ENCODE data around the gene PTPRE. TPM values are rescaled to one million over a fixed set of nuclear protein-coding genes. Genes with fewer than 3 reads are reported as not detected.

Gene PTPRE
- total RNA-seq, 4 donors from 2014 or later = 9.8 to 24.9 (median 22.7) TPM

DNA sequence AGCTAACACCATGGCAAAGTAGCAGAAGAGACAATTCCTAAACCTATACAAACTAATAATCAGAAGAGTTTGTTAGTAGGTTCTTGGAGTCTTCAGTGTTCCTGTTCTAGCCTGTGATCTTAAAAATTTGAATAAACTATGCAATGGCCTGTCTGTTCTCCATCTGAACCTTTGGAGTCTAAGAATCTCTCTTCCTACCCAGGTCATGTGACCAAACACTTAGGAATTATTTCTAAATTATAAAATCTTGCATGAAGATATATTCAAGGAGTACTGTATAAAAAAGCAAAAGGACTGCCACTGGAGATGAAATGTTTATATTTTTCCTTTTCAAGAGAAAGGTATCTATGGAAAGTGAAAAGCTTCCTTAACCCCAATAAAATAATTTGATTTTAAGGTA, 216.9 kb downstream of the PTPRE start:
- intact Hi-C loops (cut with DNase I) = no loop called here
- no peak overlapping the region for H3K27ac ChIP-seq
- H3K4me3 ChIP-seq = no peak overlapping the region
- peaks cover 0 to 46% (median 0%) of the 10 kb centered on the region in 4 donors for H3K27me3 ChIP-seq
- DNase-seq = no peak
- TF ChIP-seq CTCF (IDR thresholded peaks at IDR 0.05) = no peak
- TF ChIP-seq POLR2A (IDR thresholded peaks at IDR 0.05) = no peak
- no peaks in the 10 kb centered on the region for H3K9me3 ChIP-seq
- H3K4me1 ChIP-seq = peaks cover 10 to 37% (median 18%) of the 10 kb centered on the region in 3 donors
- no peaks in the 10 kb centered on the region for H3K36me3 ChIP-seq

DNA sequence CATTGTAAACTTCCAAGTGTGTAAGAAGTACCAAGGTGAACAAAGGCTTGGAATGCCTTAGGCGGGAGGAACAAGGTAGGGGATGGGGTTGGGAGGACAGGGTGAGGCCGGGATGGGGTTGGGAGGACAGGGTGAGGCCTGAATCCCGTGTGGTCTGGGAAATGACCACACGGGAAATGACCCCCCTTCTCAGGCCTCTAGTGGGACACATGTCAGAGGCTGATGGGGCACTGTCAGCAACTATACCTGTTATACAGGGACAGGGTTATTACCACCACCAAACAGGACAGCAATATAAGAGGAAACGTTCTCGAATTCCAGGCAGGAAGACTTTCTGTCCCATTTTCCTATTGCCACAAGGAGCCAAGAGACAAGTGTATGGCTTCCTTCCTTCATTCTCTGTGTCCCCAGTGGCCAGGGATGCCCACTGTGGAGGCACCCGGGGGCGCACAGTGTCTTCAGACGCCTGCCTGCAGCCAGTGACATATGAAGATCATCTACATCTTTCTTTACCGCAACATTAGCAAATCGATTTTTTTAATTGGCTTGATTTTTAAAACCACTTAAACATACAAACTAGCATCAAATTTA, 218.0 kb downstream of the PTPRE start:
- peaks cover 10 to 37% (median 18%) of the 10 kb centered on the region in 3 donors for H3K4me1 ChIP-seq
- intact Hi-C loops (cut with DNase I) = no loop called here
- H3K27ac ChIP-seq = no peak overlapping the region
- peaks cover 0 to 46% (median 0%) of the 10 kb centered on the region in 4 donors for H3K27me3 ChIP-seq
- 30 to 37% methylated on average over 10 to 11 of the region's 11 CpGs for WGBS, 2 donors
- H3K4me3 ChIP-seq = peak overlapping the region; percentile 51 to 80 (median 65)
- H3K36me3 ChIP-seq = no peaks in the 10 kb centered on the region
- DNase-seq = no peak
- H3K9me3 ChIP-seq = no peaks in the 10 kb centered on the region
- TF ChIP-seq POLR2A (IDR thresholded peaks at IDR 0.05) (no peak), CTCF (IDR thresholded peaks at IDR 0.05) (no peak)

GRCh38 chr10:128125416-128125943, 218.6 kb downstream of the PTPRE start:
- 2 to 9% methylated on average over 16 to 22 of the region's 33 CpGs for WGBS, 2 donors
- DNase-seq = no peak
- no peaks in the 10 kb centered on the region for H3K9me3 ChIP-seq
- no peaks in the 10 kb centered on the region for H3K36me3 ChIP-seq
- intact Hi-C loops (cut with DNase I) = no loop called here
- H3K27ac ChIP-seq = peak overlapping the region in 3 of 4 donors; percentile 40 to 73 (median 47)
- TF ChIP-seq CTCF (IDR thresholded peaks at IDR 0.05) (no peak), POLR2A (IDR thresholded peaks at IDR 0.05) (no peak)
- H3K27me3 ChIP-seq = peaks cover 0 to 46% (median 0%) of the 10 kb centered on the region in 4 donors
- peak overlapping the region; percentile 51 to 80 (median 65) for H3K4me3 ChIP-seq
- peaks cover 10 to 37% (median 18%) of the 10 kb centered on the region in 3 donors for H3K4me1 ChIP-seq

GRCh38 chr10:128125944-128126764, 219.3 kb downstream of the PTPRE start, which contains the start of gene MKI67:
Gene MKI67, minus strand, starts transcription at chr10:128126423. Its CDS starts 756 bp downstream, at chr10:128125667.
- 0 to 2% methylated on average over 8 to 11 of the region's 95 CpGs for WGBS, 2 donors
- peak; percentile 30 for DNase-seq

More at GRCh38 chr10:128125944-128126764, 219.3 kb downstream of the PTPRE start, which contains the start of gene MKI67:
- Histone ChIP-seq H3K4me3 (peak within 1 kb of the TSS; percentile 51 to 80 (median 65)), H3K9me3 (no peaks in the 10 kb centered on the region), H3K27ac (peak within 1 kb of the TSS in 3 of 4 donors; percentile 40 to 73 (median 63)), H3K36me3 (no peaks in the 10 kb centered on the region), H3K4me1 (peaks cover 10 to 37% (median 18%) of the 10 kb centered on the region in 3 donors), H3K27me3 (peaks cover 0 to 46% (median 0%) of the 10 kb centered on the region in 4 donors)
- intact Hi-C loops (cut with DNase I) = no loop called here
- TF ChIP-seq POLR2A (IDR thresholded peaks at IDR 0.05) = peak in 1 of 4 donors; percentile 39
- no peak for TF ChIP-seq CTCF (IDR thresholded peaks at IDR 0.05)
